ENCODE data around the gene METRN.
"Not testable (repeated sequence)": the region's sequence is repeated elsewhere in the genome, so short reads cannot be mapped to it uniquely, and the experiment has no call there.

The METRN gene

GRCh38 chr16:691242-691641 lies 23.7 kb upstream of the METRN start:
- DNase-seq (ENCODE audit: low read depth, low spot score) = not testable (repeated sequence)

GRCh38 chr16:692356-693108 lies 22.4 kb upstream of the METRN start:
- DNase-seq (ENCODE audit: low read depth, low spot score) = no peak

GRCh38 chr16:693364-693763 lies 21.6 kb upstream of the METRN start:
- DNase-seq (ENCODE audit: low read depth, low spot score) = no peak

GRCh38 chr16:693766-694165 lies 21.2 kb upstream of the METRN start:
- DNase-seq (ENCODE audit: low read depth, low spot score) = no peak

GRCh38 chr16:694187-694862 lies 20.6 kb upstream of the METRN start:
- DNase-seq (ENCODE audit: low read depth, low spot score) = no peak

- no peak for DNase-seq (ENCODE audit: low read depth, low spot score)
Observed at GRCh38 chr16:694863-695354, 20.0 kb upstream of the METRN start.

- DNase-seq (ENCODE audit: low read depth, low spot score) = no peak
Observed at GRCh38 chr16:695355-696089, 19.4 kb upstream of the METRN start.

GRCh38 chr16:698911-699671 lies 15.8 kb upstream of the METRN start:
- no peak for DNase-seq (ENCODE audit: low read depth, low spot score)

- DNase-seq (ENCODE audit: low read depth, low spot score) = no peak
Observed at GRCh38 chr16:700684-701584, 14.0 kb upstream of the METRN start.

- no peak for DNase-seq (ENCODE audit: low read depth, low spot score)
Observed at GRCh38 chr16:702341-702740, 12.6 kb upstream of the METRN start.

GRCh38 chr16:703406-703805 lies 11.5 kb upstream of the METRN start:
- no peak for DNase-seq (ENCODE audit: low read depth, low spot score)

GRCh38 chr16:704047-704446 lies 10.9 kb upstream of the METRN start:
- no peak for DNase-seq (ENCODE audit: low read depth, low spot score)

GRCh38 chr16:704552-705380 lies 10.2 kb upstream of the METRN start:
- no peak for DNase-seq (ENCODE audit: low read depth, low spot score)

- no peak for DNase-seq (ENCODE audit: low read depth, low spot score)
Observed at GRCh38 chr16:705431-706188, 9.3 kb upstream of the METRN start, which contains the start of gene FBXL16. Gene FBXL16 (minus strand): TSS chr16:705801. CDS start chr16:697405, 8,396 bp downstream.

- DNase-seq (ENCODE audit: low read depth, low spot score) = no peak
Observed at GRCh38 chr16:706189-707061, 8.5 kb upstream of the METRN start.

GRCh38 chr16:707062-707538 lies 7.8 kb upstream of the METRN start:
- DNase-seq (ENCODE audit: low read depth, low spot score) = no peak

GRCh38 chr16:708019-708418 lies 6.9 kb upstream of the METRN start:
- DNase-seq (ENCODE audit: low read depth, low spot score) = no peak

- DNase-seq (ENCODE audit: low read depth, low spot score) = no peak
Observed at GRCh38 chr16:708959-709358, 6.0 kb upstream of the METRN start.
